Measurements from ENCODE around the gene ABCA12.

DNA sequence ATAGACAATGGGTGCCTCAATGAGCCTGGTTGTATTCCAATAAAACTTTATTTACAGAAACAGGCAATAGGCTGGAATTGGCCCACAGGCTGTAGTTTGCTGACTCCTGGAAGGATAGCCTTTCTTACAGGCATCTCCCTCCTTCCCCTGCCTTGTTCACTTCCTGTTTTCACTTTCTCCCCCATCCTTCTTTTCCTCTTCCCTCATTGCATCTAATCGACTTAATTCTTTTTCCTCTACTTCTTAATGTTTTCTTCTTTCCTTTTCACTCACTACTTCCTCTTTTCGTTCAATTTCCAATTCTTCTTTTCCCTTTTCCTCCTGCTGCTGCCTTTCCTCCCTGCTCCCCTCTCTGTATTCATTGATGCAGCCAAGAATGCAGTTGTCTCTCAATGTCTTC is 70.0 kb downstream of the ABCA12 start:
- TF ChIP-seq, protein P1, sequence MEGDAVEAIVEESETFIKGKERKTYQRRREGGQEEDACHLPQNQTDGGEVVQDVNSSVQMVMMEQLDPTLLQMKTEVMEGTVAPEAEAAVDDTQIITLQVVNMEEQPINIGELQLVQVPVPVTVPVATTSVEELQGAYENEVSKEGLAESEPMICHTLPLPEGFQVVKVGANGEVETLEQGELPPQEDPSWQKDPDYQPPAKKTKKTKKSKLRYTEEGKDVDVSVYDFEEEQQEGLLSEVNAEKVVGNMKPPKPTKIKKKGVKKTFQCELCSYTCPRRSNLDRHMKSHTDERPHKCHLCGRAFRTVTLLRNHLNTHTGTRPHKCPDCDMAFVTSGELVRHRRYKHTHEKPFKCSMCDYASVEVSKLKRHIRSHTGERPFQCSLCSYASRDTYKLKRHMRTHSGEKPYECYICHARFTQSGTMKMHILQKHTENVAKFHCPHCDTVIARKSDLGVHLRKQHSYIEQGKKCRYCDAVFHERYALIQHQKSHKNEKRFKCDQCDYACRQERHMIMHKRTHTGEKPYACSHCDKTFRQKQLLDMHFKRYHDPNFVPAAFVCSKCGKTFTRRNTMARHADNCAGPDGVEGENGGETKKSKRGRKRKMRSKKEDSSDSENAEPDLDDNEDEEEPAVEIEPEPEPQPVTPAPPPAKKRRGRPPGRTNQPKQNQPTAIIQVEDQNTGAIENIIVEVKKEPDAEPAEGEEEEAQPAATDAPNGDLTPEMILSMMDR (IDR thresholded peaks at IDR 0.05): no peak
- TF ChIP-seq POLR2A (IDR thresholded peaks at IDR 0.05) (no peak), POLR2AphosphoS5 (IDR thresholded peaks at IDR 0.05; ENCODE audit: insufficient read depth in 1 of 2, low read depth in 1 of 2) (no peak)

Measured in vagina (tissue), 2 donors.